Measurements from ENCODE around the gene GPX7. TPM values are rescaled to one million over a fixed set of nuclear protein-coding genes. Genes with fewer than 3 reads are reported as not detected.

The GPX7 gene
- total RNA-seq, 1 experiment from 2014 or later, result 21.7 TPM

DNA sequence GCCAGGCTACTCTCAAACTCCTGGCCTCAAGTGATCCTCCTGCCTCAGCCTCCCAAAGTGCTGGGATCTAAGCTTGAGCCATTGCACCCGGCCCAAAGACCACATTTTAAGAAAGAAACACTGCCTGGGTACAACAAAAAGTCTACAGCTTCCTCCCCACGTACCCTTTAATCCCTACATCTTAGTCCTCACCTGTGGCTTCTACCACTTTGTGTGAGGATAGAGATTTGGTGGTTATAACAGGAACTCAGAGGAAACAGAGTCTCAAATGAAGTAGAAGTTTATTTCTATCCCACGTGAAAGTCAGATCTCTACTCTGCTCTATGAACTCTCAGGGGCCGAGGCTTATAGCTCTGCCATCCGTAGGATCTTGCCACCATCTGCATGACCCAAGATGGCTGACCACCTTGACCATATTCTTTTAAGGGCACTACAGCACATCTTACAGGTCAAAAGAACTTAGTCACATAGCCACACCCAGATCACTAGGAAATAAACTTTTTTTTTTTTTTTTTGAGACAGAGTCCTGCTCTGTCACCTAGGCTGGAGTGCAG, 13.4 kb downstream of the GPX7 start:
- Mint-ChIP-seq H3K36me3 (ENCODE audit: insufficient read depth, unreplicated experiment) (no peaks in the 10 kb centered on the region), H3K27me3 (ENCODE audit: insufficient read depth, unreplicated experiment) (no peaks in the 10 kb centered on the region), H3K9me3 (ENCODE audit: unreplicated experiment) (no peaks in the 10 kb centered on the region), H3K27ac (ENCODE audit: unreplicated experiment) (no peak overlapping the region), H3K4me3 (ENCODE audit: unreplicated experiment) (no peak overlapping the region), H3K4me1 (ENCODE audit: low read depth, unreplicated experiment) (peaks cover 11% of the 10 kb centered on the region)
- TF ChIP-seq, protein P1, sequence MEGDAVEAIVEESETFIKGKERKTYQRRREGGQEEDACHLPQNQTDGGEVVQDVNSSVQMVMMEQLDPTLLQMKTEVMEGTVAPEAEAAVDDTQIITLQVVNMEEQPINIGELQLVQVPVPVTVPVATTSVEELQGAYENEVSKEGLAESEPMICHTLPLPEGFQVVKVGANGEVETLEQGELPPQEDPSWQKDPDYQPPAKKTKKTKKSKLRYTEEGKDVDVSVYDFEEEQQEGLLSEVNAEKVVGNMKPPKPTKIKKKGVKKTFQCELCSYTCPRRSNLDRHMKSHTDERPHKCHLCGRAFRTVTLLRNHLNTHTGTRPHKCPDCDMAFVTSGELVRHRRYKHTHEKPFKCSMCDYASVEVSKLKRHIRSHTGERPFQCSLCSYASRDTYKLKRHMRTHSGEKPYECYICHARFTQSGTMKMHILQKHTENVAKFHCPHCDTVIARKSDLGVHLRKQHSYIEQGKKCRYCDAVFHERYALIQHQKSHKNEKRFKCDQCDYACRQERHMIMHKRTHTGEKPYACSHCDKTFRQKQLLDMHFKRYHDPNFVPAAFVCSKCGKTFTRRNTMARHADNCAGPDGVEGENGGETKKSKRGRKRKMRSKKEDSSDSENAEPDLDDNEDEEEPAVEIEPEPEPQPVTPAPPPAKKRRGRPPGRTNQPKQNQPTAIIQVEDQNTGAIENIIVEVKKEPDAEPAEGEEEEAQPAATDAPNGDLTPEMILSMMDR (IDR thresholded peaks at IDR 0.05; ENCODE audit: insufficient read depth in 1 of 2, low read depth in 1 of 2, low read length in 1 of 2, severe bottlenecking in 1 of 2, unreplicated experiment in 1 of 2), result no peak
- Histone ChIP-seq H3K27me3 (replicated peaks; ENCODE audit: control insufficient read depth, insufficient read depth, low read length) (no peaks in the 10 kb centered on the region), H3K4me1 (peaks cover 15% of the 10 kb centered on the region), H3K36me3 (ENCODE audit: control insufficient read depth, insufficient read depth, low read length) (no peaks in the 10 kb centered on the region), H3K4me3 (ENCODE audit: low read depth, low read length) (no peak overlapping the region), H3K9me3 (no peaks in the 10 kb centered on the region)
- no TSS peak for BruUV-seq (replicated peaks)
- ChIA-PET CTCF (no interaction called here), POLR2A (no interaction called here)
- intact Hi-C loops (cut with micrococcal nuclease; ENCODE audit: unreplicated experiment), result no loop called here
- DNase-seq, result no peak

DNA sequence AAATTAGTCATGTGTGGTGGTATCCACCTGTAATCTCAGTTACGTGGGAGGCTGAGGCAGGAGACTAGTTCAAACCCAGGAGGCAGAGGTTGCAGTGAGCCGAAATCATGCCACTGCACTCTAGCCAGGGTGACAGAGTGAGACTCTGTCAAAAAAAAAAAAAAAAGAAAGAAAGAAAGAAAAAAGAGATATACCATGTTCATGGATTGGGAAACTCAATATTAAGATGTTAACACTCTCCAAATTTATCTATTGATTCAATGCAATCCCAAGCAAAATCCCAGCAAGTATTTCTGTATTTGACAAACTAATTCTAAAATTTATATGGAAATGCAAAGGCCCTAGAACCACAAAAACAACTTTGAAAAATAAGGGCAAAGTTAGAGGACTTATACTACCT, 19.8 kb downstream of the GPX7 start:
- CTCF ChIA-PET, result no interaction called here

DNA sequence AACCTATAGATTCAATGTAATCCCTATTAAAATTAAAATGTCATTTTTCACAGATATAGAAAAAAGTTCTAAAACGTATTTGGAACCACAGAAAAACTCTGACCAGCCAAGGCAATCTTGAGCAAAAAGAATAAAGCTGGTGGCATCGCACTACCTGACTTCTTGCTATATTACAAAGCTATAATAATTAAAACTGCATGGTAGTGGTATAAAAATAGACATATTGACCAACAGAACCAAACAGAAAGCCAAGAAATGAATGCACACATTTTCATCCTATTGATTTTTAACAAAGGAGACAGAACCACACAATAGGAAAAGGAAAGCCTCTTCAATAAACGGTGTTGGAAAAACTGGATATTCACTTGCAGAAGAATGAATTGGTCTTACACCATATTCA, 21.6 kb downstream of the GPX7 start:
- H3K4me1 ChIP-seq, result no peaks in the 10 kb centered on the region
- TF ChIP-seq, protein P1 (IDR thresholded peaks at IDR 0.05; ENCODE audit: insufficient read depth in 1 of 2, low read depth in 1 of 2, low read length in 1 of 2, severe bottlenecking in 1 of 2, unreplicated experiment in 1 of 2), result no peak
- no peaks in the 10 kb centered on the region for H3K9me3 Mint-ChIP-seq (ENCODE audit: unreplicated experiment)
- no peaks in the 10 kb centered on the region for H3K36me3 Mint-ChIP-seq (ENCODE audit: insufficient read depth, unreplicated experiment)
- H3K9me3 ChIP-seq, result no peaks in the 10 kb centered on the region
- no peak overlapping the region for H3K4me3 Mint-ChIP-seq (ENCODE audit: unreplicated experiment)
- H3K27ac Mint-ChIP-seq (ENCODE audit: unreplicated experiment), result no peak overlapping the region
- H3K4me3 ChIP-seq (ENCODE audit: low read depth, low read length), result no peak overlapping the region
- CTCF ChIA-PET, result no interaction called here
- POLR2A ChIA-PET, result no interaction called here
- BruUV-seq (replicated peaks), result no TSS peak
- H3K36me3 ChIP-seq (ENCODE audit: control insufficient read depth, insufficient read depth, low read length), result no peaks in the 10 kb centered on the region
- H3K27me3 Mint-ChIP-seq (ENCODE audit: insufficient read depth, unreplicated experiment), result no peaks in the 10 kb centered on the region
- intact Hi-C loops (cut with micrococcal nuclease; ENCODE audit: unreplicated experiment), result no loop called here
- H3K27me3 ChIP-seq (replicated peaks; ENCODE audit: control insufficient read depth, insufficient read depth, low read length), result no peaks in the 10 kb centered on the region
- DNase-seq, result no peak
- no peaks in the 10 kb centered on the region for H3K4me1 Mint-ChIP-seq (ENCODE audit: low read depth, unreplicated experiment)

More for the DNA sequence above, 19.8 kb downstream of the GPX7 start:
- no peaks in the 10 kb centered on the region for H3K9me3 ChIP-seq
- no peak overlapping the region for H3K4me3 ChIP-seq (ENCODE audit: low read depth, low read length)
- POLR2A ChIA-PET, result no interaction called here
- H3K36me3 Mint-ChIP-seq (ENCODE audit: insufficient read depth, unreplicated experiment), result no peaks in the 10 kb centered on the region
- DNase-seq, result no peak
- no peaks in the 10 kb centered on the region for H3K36me3 ChIP-seq (ENCODE audit: control insufficient read depth, insufficient read depth, low read length)
- no TSS peak for BruUV-seq (replicated peaks)
- no peak overlapping the region for H3K27ac Mint-ChIP-seq (ENCODE audit: unreplicated experiment)
- TF ChIP-seq, protein P1 (IDR thresholded peaks at IDR 0.05; ENCODE audit: insufficient read depth in 1 of 2, low read depth in 1 of 2, low read length in 1 of 2, severe bottlenecking in 1 of 2, unreplicated experiment in 1 of 2), result no peak
- intact Hi-C loops (cut with micrococcal nuclease; ENCODE audit: unreplicated experiment), result no loop called here
- H3K27me3 ChIP-seq (replicated peaks; ENCODE audit: control insufficient read depth, insufficient read depth, low read length), result no peaks in the 10 kb centered on the region
- H3K4me1 ChIP-seq, result no peaks in the 10 kb centered on the region
- no peaks in the 10 kb centered on the region for H3K9me3 Mint-ChIP-seq (ENCODE audit: unreplicated experiment)
- H3K4me3 Mint-ChIP-seq (ENCODE audit: unreplicated experiment), result no peak overlapping the region
- no peaks in the 10 kb centered on the region for H3K4me1 Mint-ChIP-seq (ENCODE audit: low read depth, unreplicated experiment)
- no peaks in the 10 kb centered on the region for H3K27me3 Mint-ChIP-seq (ENCODE audit: insufficient read depth, unreplicated experiment)

All from Caco-2 (cell line).